ENCODE measurements around the gene ZNF296.

GRCh38 chr19:45078390-45079062, 2.2 kb upstream of the ZNF296 start:
- no peak for TF ChIP-seq CTCF (IDR thresholded peaks at IDR 0.05; ENCODE audit: insufficient read depth, low read depth, low read length)
- no peak for TF ChIP-seq EZH2 (IDR thresholded peaks at IDR 0.05; ENCODE audit: insufficient read depth, low read length)
